ENCODE results near the gene C10orf71. TPM values are rescaled to one million over a fixed set of nuclear protein-coding genes. Genes with fewer than 3 reads are reported as not detected.

The C10orf71 gene
- total and polyA plus RNA-seq, 11 donors, result 6.6 to 228 (median 112) TPM

DNA sequence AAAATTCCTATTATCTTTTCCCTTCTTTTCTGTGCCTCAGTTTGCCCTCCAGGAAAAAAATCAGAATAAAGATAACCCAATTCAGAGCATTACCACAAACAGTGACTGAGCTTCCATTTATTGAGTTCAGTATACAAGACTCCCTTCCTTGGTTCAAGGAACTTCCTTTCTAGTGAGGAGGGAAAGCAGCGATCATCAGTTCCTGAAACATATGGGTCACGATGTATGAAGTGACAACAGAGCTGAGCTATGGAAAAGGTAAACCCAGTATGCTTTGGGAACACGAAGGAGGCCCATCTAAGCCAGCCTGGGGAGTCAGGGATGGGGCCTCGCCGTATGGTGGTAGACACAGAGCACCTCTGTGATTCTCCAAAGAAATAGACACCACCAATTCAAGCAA lies 15.8 kb downstream of the C10orf71 start:
- H3K27ac ChIP-seq, result no peak overlapping the region

DNA sequence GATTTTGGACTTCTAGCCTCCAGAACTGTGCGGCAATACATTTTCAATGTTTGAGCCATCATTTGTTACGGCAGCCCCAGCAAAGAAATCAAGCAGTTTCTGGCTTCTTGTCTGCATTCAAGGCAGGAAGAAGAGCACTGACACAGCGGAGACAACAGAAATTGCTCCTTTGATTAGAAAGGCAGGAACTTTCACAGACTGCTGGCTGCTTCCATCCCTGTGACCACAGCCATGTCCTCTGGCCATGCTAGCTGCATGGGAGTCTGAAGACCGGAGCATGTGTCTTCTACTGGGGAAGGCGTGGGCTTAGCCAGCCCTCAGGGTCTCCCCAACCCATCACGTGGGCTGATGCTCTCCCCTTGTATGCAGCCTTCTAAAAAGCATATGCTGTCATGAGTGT lies 19.1 kb downstream of the C10orf71 start:
- no peak for ATAC-seq
- WGBS, 4 donors, result 76 to 93% (median 89%) methylated on average over 6 of the region's 6 CpGs
- intact Hi-C loops (cut with DNase I), result loop anchor here in 1 of 10 donors (10.0 kb wide), 1 partner anchor 197 kb away; no protein-coding TSS in a partner anchor

More for the DNA sequence above, 15.8 kb downstream of the C10orf71 start:
- Histone ChIP-seq H3K4me1 (peaks cover 0 to 64% (median 24%) of the 10 kb centered on the region in 12 donors), H3K36me3 (peaks cover 0 to 44% (median 0%) of the 10 kb centered on the region in 9 donors), H3K4me3 (no peak overlapping the region), H3K9me3 (no peaks in the 10 kb centered on the region), H3K27me3 (no peaks in the 10 kb centered on the region)
- DNase-seq (peak in 1 of 5 donors; percentile 11), ATAC-seq (no peak)
- TF ChIP-seq CTCF (IDR thresholded peaks at IDR 0.05), result no peak
- TF ChIP-seq POLR2A (IDR thresholded peaks at IDR 0.05), result no peak
- intact Hi-C loops (cut with DNase I), result loop anchor here in 1 of 10 donors (10.0 kb wide), 1 partner anchor 200 kb away; no protein-coding TSS in a partner anchor
- 81 to 89% (median 85%) methylated on average over 5 of the region's 5 CpGs for WGBS, 4 donors

DNA sequence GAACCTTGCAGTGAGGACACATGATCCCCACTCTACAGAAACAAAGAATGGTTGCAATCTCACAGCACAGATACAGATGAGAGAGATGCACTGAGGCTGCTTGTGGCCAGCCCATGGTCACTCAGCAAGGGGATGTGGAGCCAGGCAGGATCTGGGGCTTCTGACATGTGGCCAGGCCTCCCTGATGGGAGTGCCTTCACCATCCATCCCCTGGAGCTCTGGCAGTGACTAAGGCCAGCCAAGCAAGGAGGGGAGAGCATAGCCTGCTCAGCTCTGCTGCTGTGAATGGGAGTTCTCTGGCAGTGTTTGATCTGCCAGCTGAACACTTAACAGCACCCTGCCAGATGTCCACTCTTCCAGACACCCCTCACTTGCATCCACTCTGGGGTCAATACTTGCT lies 19.8 kb downstream of the C10orf71 start:
- H3K4me1 ChIP-seq, result peaks cover 0 to 38% (median 13%) of the 10 kb centered on the region in 12 donors
- TF ChIP-seq POLR2A (IDR thresholded peaks at IDR 0.05) (no peak), CTCF (IDR thresholded peaks at IDR 0.05) (no peak)
- no peak overlapping the region for H3K4me3 ChIP-seq
- ATAC-seq, result no peak
- intact Hi-C loops (cut with DNase I), result loop anchor here in 1 of 10 donors (10.0 kb wide), 1 partner anchor 196 kb away; no protein-coding TSS in a partner anchor
- H3K27me3 ChIP-seq, result no peaks in the 10 kb centered on the region
- H3K9me3 ChIP-seq, result no peaks in the 10 kb centered on the region
- H3K36me3 ChIP-seq, result peaks cover 0 to 57% (median 0%) of the 10 kb centered on the region in 9 donors
- no peak overlapping the region for H3K27ac ChIP-seq
- DNase-seq, result peak in 1 of 5 donors; percentile 11

More for the DNA sequence above, 19.1 kb downstream of the C10orf71 start:
- no peak for TF ChIP-seq POLR2A (IDR thresholded peaks at IDR 0.05)
- TF ChIP-seq CTCF (IDR thresholded peaks at IDR 0.05), result no peak
- Histone ChIP-seq H3K4me3 (no peak overlapping the region), H3K27ac (no peak overlapping the region), H3K9me3 (no peaks in the 10 kb centered on the region), H3K4me1 (peaks cover 0 to 40% (median 19%) of the 10 kb centered on the region in 12 donors), H3K27me3 (no peaks in the 10 kb centered on the region), H3K36me3 (peaks cover 0 to 57% (median 0%) of the 10 kb centered on the region in 9 donors)
- no peak for DNase-seq

DNA sequence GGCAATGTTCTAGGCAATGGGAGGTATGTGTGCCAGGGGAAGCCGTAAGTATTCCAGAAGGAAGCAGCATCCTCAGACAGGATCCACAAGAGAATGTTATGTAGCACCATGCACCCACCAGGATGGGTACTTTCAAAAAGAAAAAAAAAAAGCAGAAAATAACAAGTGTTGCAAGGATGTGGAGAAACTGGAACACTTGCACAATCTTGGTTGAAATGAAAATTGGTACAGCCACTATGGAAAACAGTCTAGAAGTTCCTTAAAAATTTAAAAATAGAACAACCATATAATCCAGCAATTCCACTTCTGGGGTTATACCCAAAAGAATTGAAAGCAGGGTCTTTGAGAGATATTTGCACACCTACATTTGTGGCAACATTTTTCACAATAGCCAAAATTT lies 20.2 kb downstream of the C10orf71 start:
- no peak for TF ChIP-seq CTCF (IDR thresholded peaks at IDR 0.05)
- TF ChIP-seq POLR2A (IDR thresholded peaks at IDR 0.05), result no peak
- 79 to 94% (median 92%) methylated on average over 1 of the region's 1 CpG for WGBS, 4 donors
- DNase-seq, result peak in 1 of 5 donors; percentile 3
- no peak overlapping the region for H3K4me3 ChIP-seq
- no peak for ATAC-seq
- peaks cover 0 to 38% (median 12%) of the 10 kb centered on the region in 12 donors for H3K4me1 ChIP-seq
- peaks cover 0 to 58% (median 0%) of the 10 kb centered on the region in 9 donors for H3K36me3 ChIP-seq
- no peaks in the 10 kb centered on the region for H3K9me3 ChIP-seq
- H3K27ac ChIP-seq, result no peak overlapping the region
- intact Hi-C loops (cut with DNase I), result loop anchor here in 1 of 10 donors (10.0 kb wide), 1 partner anchor 196 kb away; no protein-coding TSS in a partner anchor
- H3K27me3 ChIP-seq, result no peaks in the 10 kb centered on the region

All from heart left ventricle (tissue), 16 donors.